Epithelial cell of esophagus (primary cell): ENCODE data around the gene HSF2BP.

Experiments
- DNase-seq: peaks from one replicate; pipeline ENCODE4 v3.0.0; 2010; ENCODE audit warnings: low read depth
- H3K4me3 ChIP-seq: 2 replicates; pipeline ENCODE4 v1.5.1; 2011; ENCODE audit warnings: mild to moderate bottlenecking, low read length, control low read depth
- TF ChIP-seq, protein P1 (sequence below): IDR thresholded peaks from 2 replicates; pipeline ENCODE4 v1.5.1; 2011; ENCODE audit warnings: low read depth, mild to moderate bottlenecking, low read length, control low read depth, inconsistent platforms; ENCODE audit not compliant: insufficient read depth; ENCODE audit errors: missing control alignments

Gene HSF2BP

DNA sequence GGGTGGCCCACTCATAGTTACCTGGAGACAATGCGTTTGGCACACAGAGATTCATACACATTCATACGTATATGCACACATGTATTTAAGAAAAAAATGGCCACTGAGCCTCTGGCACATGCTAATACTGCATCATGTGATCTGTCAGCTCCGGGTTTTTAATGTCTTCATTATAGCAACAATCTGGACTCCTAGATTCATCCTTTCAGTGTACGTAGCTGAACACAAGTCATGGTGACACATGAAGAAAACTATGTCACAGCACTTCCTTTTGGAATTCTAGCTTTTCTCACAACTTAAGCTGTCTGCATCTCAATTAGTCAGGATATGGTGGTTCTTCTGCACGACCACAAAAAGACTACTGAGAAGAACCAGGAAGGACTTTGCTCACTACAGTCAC, 24.7 kb downstream of the HSF2BP start:
- no peak overlapping the region for H3K4me3 ChIP-seq
- TF ChIP-seq, protein P1, sequence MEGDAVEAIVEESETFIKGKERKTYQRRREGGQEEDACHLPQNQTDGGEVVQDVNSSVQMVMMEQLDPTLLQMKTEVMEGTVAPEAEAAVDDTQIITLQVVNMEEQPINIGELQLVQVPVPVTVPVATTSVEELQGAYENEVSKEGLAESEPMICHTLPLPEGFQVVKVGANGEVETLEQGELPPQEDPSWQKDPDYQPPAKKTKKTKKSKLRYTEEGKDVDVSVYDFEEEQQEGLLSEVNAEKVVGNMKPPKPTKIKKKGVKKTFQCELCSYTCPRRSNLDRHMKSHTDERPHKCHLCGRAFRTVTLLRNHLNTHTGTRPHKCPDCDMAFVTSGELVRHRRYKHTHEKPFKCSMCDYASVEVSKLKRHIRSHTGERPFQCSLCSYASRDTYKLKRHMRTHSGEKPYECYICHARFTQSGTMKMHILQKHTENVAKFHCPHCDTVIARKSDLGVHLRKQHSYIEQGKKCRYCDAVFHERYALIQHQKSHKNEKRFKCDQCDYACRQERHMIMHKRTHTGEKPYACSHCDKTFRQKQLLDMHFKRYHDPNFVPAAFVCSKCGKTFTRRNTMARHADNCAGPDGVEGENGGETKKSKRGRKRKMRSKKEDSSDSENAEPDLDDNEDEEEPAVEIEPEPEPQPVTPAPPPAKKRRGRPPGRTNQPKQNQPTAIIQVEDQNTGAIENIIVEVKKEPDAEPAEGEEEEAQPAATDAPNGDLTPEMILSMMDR = no peak
- DNase-seq = peak; percentile 24

DNA sequence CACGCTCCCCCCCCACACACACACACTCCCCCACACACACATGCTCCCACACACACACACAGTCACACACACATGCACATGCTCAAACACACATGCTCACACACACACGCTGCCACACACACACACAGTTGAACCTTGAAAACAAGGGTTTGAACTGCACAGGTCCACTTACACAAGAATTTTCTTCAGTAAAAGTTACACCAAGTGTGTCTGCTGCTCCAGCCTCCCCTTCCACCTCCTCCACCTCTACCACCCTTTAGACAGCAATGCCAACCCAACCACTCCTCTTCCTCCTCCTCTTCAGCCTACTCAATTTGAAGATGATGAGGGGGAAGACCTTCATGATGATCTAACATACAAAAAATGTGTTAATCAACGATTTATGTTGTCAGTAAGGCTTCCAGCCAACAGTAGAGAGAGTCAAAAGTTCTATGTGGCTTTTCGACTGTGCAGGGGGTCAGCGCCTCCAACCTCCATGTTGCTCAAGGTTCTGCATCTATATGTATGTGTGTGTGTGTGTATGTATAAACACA, 26.8 kb downstream of the HSF2BP start:
- H3K4me3 ChIP-seq = no peak overlapping the region
- DNase-seq = no peak
- TF ChIP-seq, protein P1 = no peak

DNA sequence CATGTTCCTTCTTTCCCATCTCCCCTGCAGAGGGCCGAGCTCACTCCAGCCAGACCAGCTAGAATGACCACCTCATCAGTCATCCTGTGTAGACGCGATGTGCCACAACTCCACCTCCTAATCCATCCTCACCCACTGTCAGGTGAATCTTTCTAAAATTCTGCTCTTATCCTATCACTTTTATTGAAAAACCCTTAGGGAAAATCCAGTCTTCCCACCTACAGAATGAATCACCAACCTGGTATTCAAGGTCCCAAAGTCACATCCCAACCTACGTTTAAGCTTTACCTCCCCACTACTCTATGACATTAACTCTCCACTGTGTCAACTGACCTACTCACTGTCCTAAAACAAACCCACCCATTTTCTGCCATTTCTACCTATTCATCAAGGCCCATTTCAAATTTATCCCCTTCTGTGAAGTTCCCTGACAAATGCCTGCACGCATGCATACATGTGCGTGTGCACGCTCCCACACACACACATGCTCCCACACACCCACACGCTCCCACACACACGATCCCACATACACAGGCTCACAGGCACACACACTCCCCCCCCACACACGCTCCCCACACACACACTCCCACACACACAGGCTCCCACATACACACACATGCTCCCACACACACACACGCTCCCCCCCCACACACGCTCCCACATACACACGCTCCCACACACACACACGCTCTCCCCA, 27.7 kb downstream of the HSF2BP start:
- H3K4me3 ChIP-seq = no peak overlapping the region
- TF ChIP-seq, protein P1 = no peak

DNA sequence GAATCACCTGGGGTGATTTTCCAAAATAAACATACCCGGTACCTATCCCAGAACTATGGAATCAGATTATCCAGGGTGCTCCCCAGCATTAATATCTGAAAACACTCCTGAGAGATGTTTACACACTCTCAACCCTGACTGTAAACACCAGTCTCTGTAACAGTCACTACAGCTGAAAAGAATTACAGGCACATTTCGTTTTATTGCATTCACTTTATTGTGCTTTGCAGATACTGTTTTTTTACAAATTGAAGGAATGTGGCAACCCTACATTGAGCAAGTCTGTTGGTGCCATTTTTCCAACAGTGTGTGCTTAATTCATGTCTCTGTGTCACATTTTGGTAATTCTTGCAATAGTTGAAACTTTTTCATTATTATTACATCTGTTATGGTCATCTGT, 31.8 kb downstream of the HSF2BP start:
- TF ChIP-seq, protein P1 = no peak
- DNase-seq = no peak
- H3K4me3 ChIP-seq = no peak overlapping the region

More for the DNA sequence above, 27.7 kb downstream of the HSF2BP start:
- DNase-seq = no peak

DNA sequence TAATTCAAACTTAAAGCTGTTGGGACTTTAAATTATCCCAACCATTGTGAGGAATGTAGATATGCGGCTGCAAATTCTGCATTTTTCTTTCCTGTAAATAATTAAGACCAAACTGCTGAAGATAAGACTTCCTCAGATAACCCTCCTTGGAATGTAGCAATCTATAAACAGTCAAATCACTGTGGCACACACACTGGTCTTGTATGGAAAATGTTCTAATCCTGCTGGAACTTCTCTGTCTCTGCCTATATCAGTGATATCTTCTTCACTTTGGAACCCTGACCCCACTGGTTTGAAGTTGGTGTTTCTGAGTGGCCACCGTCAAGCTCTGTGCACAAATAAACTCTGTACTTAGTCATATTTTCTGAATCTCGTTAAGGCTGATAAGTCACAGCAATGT, 32.9 kb downstream of the HSF2BP start:
- TF ChIP-seq, protein P1 = no peak
- DNase-seq = no peak
- no peak overlapping the region for H3K4me3 ChIP-seq

DNA sequence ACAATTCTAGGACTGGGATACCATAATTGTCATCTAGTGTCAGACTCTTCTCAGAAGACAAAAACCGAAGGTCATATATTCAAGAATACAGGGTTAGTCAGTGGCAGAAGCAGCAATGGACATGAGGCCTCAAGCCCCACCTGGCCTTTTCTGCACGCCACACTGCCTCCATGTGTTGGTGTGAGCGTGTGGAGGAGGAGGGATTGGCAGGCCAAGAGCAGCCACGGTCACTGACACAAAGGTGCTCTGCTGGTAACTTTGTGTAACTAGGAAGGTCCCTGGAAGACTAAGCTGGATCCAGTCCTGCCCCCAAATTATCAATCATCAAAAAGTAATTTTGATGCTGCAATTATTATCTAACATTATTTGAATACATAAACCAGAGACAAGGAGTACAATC, 34.9 kb downstream of the HSF2BP start:
- DNase-seq = no peak
- TF ChIP-seq, protein P1 = no peak
- no peak overlapping the region for H3K4me3 ChIP-seq

DNA sequence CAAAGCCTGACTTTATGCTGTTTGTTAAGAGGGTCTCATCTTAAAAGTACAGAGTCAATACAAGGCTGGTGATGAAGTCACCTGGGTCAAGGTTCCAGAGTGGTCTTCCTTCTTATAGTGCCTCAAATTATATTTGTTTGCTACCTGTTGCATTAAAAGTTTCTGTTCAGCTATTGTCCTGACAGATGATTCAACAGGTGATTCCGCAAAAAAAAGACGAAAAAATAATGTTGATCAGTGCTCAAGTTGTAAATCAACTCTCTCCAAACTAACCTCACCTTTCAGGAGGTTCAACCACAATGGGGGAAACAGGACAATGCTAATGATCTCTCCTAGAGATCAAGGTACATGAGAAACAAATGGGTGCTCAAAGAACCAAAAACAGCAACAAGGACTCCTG, 35.7 kb downstream of the HSF2BP start:
- TF ChIP-seq, protein P1 = no peak
- DNase-seq = no peak
- no peak overlapping the region for H3K4me3 ChIP-seq
